Mesenchymal stem cell (in vitro differentiated cells and primary cell): Measurements from ENCODE around the gene SNX6.
A peak's percentile ranks its signal among the peaks of the same experiment; 100 is the strongest.
"Not testable (repeated sequence)": the region's sequence is repeated elsewhere in the genome, so short reads cannot be mapped to it uniquely, and the experiment has no call there.

ENCODE experiments used
- DNase-seq: peaks from one replicate; pipeline ENCODE4 v3.0.0-alpha.2; 2013
- H2AFZ ChIP-seq: one replicate; pipeline ENCODE4 v1.6.1; 2013; ENCODE audit warnings: low read depth, mild to moderate bottlenecking, control low read depth, inconsistent platforms, low read length, moderate library complexity
- H2AK5ac ChIP-seq: 2 replicates; pipeline ENCODE4 v1.6.1; 2013; ENCODE audit warnings: low read length, moderate library complexity, mild to moderate bottlenecking, inconsistent platforms; ENCODE audit not compliant: severe bottlenecking
- H2BK120ac ChIP-seq: one replicate; pipeline ENCODE4 v1.6.1; 2013; ENCODE audit warnings: low read depth, mild to moderate bottlenecking, inconsistent platforms, low read length, moderate library complexity
- H2BK12ac ChIP-seq, 2 experiments: one replicate each; pipeline ENCODE4 v1.6.1; 2013; ENCODE audit warnings: inconsistent platforms in 2 of 2, low read length in 2 of 2, mild to moderate bottlenecking in 2 of 2, moderate library complexity in 2 of 2, control low read depth in 1 of 2
- H2BK15ac ChIP-seq: one replicate; pipeline ENCODE4 v1.6.1; 2013; ENCODE audit warnings: mild to moderate bottlenecking, low read depth, inconsistent platforms; ENCODE audit not compliant: poor library complexity, severe bottlenecking
- H2BK5ac ChIP-seq: 2 replicates; pipeline ENCODE4 v1.6.1; 2013; ENCODE audit warnings: low read depth, mild to moderate bottlenecking, low read length, control low read depth, inconsistent platforms; ENCODE audit not compliant: poor library complexity, severe bottlenecking
- H3K14ac ChIP-seq, 2 experiments: one replicate each; pipeline ENCODE4 v1.6.1; 2013; ENCODE audit warnings: inconsistent platforms in 2 of 2, low read length in 2 of 2, control low read depth in 1 of 2, mild to moderate bottlenecking in 1 of 2, moderate library complexity in 1 of 2
- H3K18ac ChIP-seq, 2 experiments: one replicate each; pipeline ENCODE4 v1.6.1; 2013; ENCODE audit warnings: inconsistent platforms in 2 of 2, low read length in 2 of 2, control low read depth in 1 of 2, low read depth in 1 of 2, mild to moderate bottlenecking in 1 of 2
- H3K23ac ChIP-seq, 2 experiments: one replicate each; pipeline ENCODE4 v1.6.1; 2013; ENCODE audit warnings: inconsistent platforms in 2 of 2, low read length in 2 of 2, mild to moderate bottlenecking in 2 of 2, moderate library complexity in 2 of 2, control low read depth in 1 of 2
- H3K27ac ChIP-seq: 2 replicates; pipeline ENCODE4 v1.5.1; 2013; ENCODE audit warnings: mild to moderate bottlenecking, moderate library complexity, low read length, control low read depth, inconsistent platforms; ENCODE audit not compliant: poor library complexity, severe bottlenecking
- H3K27me3 ChIP-seq, 2 experiments: 2 replicates each; pipeline versions ENCODE4 v1.6.1 to v1.7.0; 2013; ENCODE audit warnings: low read length in 2 of 2, mild to moderate bottlenecking in 2 of 2, moderate library complexity in 2 of 2, control low read depth in 1 of 2, inconsistent platforms in 1 of 2; ENCODE audit not compliant: control insufficient read depth in 1 of 2, insufficient read depth in 1 of 2
- H3K36me3 ChIP-seq, 2 experiments: 2 replicates each; pipeline versions ENCODE4 v1.6.1 to v1.7.0; 2013; ENCODE audit warnings: low read length in 2 of 2, control low read depth in 1 of 2, inconsistent platforms in 1 of 2, low read depth in 1 of 2, mild to moderate bottlenecking in 1 of 2; ENCODE audit not compliant: insufficient read depth in 2 of 2, control insufficient read depth in 1 of 2
- H3K4ac ChIP-seq, 2 experiments: one replicate each; pipeline ENCODE4 v1.6.1; 2013; ENCODE audit warnings: inconsistent platforms in 2 of 2, low read length in 2 of 2, mild to moderate bottlenecking in 2 of 2, moderate library complexity in 2 of 2, control low read depth in 1 of 2, low read depth in 1 of 2
- H3K4me1 ChIP-seq: 2 replicates; pipeline ENCODE4 v1.6.1; 2013; ENCODE audit warnings: low read depth, low read length, control low read depth; ENCODE audit not compliant: control insufficient read depth, insufficient read depth
- H3K4me2 ChIP-seq: 2 replicates; pipeline ENCODE4 v1.6.1; 2013; ENCODE audit warnings: low read length, mild to moderate bottlenecking, inconsistent platforms; ENCODE audit not compliant: poor library complexity, severe bottlenecking
- H3K4me3 ChIP-seq, 2 experiments: 2 replicates each; pipeline versions ENCODE4 v1.5.1 to v1.7.0; 2013; ENCODE audit warnings: low read length in 2 of 2, mild to moderate bottlenecking in 2 of 2, control low read depth in 1 of 2, low read depth in 1 of 2; ENCODE audit not compliant: insufficient read depth in 1 of 2
- H3K79me1 ChIP-seq: replicated peaks from 2 replicates; pipeline ENCODE4 v1.6.1; 2013; ENCODE audit warnings: mild to moderate bottlenecking, control low read depth, low read length, inconsistent platforms; ENCODE audit not compliant: poor library complexity, severe bottlenecking
- H3K9ac ChIP-seq: 2 replicates; pipeline ENCODE4 v1.7.0; 2013; ENCODE audit warnings: mild to moderate bottlenecking, low read length, moderate library complexity
- H3K9me3 ChIP-seq: 2 replicates; pipeline ENCODE4 v1.7.0; 2013; ENCODE audit warnings: mild to moderate bottlenecking, low read length; ENCODE audit not compliant: control insufficient read depth
- H4K8ac ChIP-seq: one replicate; pipeline ENCODE4 v1.6.1; 2013; ENCODE audit warnings: inconsistent platforms, mild to moderate bottlenecking, low read length, moderate library complexity
- H4K91ac ChIP-seq: one replicate; pipeline ENCODE4 v1.6.1; 2013; ENCODE audit warnings: mild to moderate bottlenecking, low read length, inconsistent platforms
- WGBS: methylation state at CpG from one replicate; pipeline ENCODE4 v1.1.7; 2013; ENCODE audit warnings: mixed read lengths; 5-methylcytosine and 5-hydroxymethylcytosine counted together

SNX6 gene

DNA sequence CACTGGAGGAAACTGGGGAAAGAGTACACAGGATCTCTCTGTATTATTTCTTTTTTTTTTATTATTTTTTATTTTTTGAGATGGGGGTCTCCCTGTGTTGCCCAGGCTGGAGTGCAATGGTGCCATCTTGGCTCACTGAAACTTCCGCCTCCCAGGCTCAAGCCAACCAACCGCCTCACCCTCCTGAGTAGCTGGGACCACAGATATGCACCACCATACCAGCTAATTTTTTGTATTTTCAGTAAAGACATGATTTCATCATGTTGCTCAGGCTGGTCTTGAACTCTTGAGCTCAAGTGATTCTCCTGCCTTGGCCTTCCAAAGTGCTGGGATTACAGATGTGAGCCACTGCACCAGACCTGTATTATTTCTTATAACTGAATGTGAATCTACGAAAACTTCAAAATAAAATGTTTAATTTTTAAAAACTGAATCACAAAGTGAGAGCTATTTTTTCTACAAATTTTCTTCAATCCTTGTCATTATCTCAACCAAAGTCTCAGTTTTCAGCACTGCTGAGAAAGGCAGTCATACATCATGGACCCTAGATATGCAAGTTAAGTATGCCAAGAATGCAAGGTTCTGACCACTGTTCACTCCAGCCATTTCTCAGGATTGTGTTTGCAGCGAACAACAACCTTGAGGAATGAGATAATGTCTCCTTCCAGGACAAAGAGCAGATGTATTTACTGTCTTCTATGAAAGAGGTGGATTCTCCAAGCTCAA lies 92.8 kb downstream of the SNX6 start:
- peak; percentile 37 for DNase-seq
- no peak overlapping the region for H3K18ac ChIP-seq
- H3K4me3 ChIP-seq, result peak overlapping the region in 1 of 2 experiments; percentile 92
- no peak overlapping the region for H3K4me2 ChIP-seq
- peak overlapping the region; percentile 92 for H3K27ac ChIP-seq
- no peak overlapping the region for H3K4ac ChIP-seq
- H4K8ac ChIP-seq, result no peak overlapping the region
- H2BK12ac ChIP-seq, result no peak overlapping the region
- H2AFZ ChIP-seq, result no peak overlapping the region
- no peak overlapping the region for H2BK120ac ChIP-seq
- no peak overlapping the region for H2BK15ac ChIP-seq
- WGBS, result 81% methylated on average over 3 of the region's 4 CpGs
- no peak overlapping the region for H2BK5ac ChIP-seq
- H3K79me1 ChIP-seq, result peaks cover 1% of the 10 kb centered on the region
- H3K23ac ChIP-seq, result no peak overlapping the region
- H3K14ac ChIP-seq, result no peak overlapping the region
- peaks cover 17 to 39% of the 10 kb centered on the region in 2 experiments for H3K36me3 ChIP-seq
- peak overlapping the region; percentile 33 for H2AK5ac ChIP-seq
- H3K9ac ChIP-seq, result peak overlapping the region; percentile 99
- H3K9me3 ChIP-seq, result no peaks in the 10 kb centered on the region
- H3K27me3 ChIP-seq, result no peaks in the 10 kb centered on the region
- H3K4me1 ChIP-seq, result peaks cover 6% of the 10 kb centered on the region
- no peak overlapping the region for H4K91ac ChIP-seq

DNA sequence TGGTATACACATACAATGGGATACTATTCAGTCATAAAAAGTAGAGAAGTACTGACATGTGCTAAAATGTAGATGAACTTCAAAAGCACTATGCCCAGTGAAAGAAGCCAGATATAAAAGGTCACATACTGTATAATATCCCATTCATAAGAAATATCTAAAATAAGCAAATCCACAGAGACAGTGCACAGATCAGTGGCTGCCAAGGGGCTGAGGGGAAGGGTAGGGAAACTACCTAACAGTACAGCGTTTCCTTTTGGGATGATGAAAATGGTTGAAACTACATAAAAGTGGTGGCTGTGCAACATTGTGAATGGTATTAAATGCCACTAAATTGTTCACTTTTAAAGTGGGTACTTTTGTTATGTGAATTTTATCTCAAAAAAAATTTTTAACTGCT lies 102.4 kb downstream of the SNX6 start:
- 100% methylated on average over 1 of the region's 1 CpG for WGBS
- no peaks in the 10 kb centered on the region for H3K27me3 ChIP-seq
- H3K36me3 ChIP-seq, result peaks cover 57 to 85% of the 10 kb centered on the region in 2 experiments
- no peak overlapping the region for H2BK120ac ChIP-seq
- no peaks in the 10 kb centered on the region for H3K4me1 ChIP-seq
- H3K9me3 ChIP-seq, result no peaks in the 10 kb centered on the region
- no peak overlapping the region for H3K14ac ChIP-seq
- no peak overlapping the region for H2BK15ac ChIP-seq
- H3K4me3 ChIP-seq, result no peak overlapping the region
- H2AK5ac ChIP-seq, result no peak overlapping the region
- no peak overlapping the region for H3K27ac ChIP-seq
- H3K23ac ChIP-seq, result no peak overlapping the region
- H2BK5ac ChIP-seq, result no peak overlapping the region
- peaks cover 13% of the 10 kb centered on the region for H3K79me1 ChIP-seq
- H3K4ac ChIP-seq, result no peak overlapping the region
- no peak overlapping the region for H2BK12ac ChIP-seq
- H4K91ac ChIP-seq, result no peak overlapping the region
- no peak overlapping the region for H4K8ac ChIP-seq
- DNase-seq, result no peak
- no peak overlapping the region for H3K18ac ChIP-seq
- no peak overlapping the region for H3K9ac ChIP-seq
- no peak overlapping the region for H2AFZ ChIP-seq
- H3K4me2 ChIP-seq, result no peak overlapping the region

DNA sequence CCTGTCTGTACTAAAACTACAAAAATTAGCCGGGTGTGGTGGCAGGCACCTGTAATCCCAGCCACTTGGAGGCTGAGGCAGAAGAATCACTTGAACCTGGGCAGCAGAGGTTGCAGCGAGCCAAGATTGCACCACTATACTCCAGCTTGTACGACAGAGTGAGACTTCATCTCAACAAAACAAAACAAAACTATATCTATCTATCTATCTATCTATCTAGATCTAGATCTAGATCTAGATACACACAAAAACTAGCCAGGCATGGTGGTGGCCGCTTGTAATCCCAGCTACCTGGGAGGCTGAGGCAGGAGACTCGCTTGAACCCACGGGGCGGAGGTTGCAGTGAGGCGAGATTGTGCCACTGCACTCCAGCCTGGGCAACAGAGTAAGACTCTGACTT lies 105.7 kb downstream of the SNX6 start:
- DNase-seq, H2AK5ac ChIP-seq, H3K27ac ChIP-seq, H3K18ac ChIP-seq, H3K4me3 ChIP-seq, H3K9ac ChIP-seq, H3K79me1 ChIP-seq, H3K27me3 ChIP-seq, H2AFZ ChIP-seq, H3K23ac ChIP-seq, H3K4me1 ChIP-seq, H2BK120ac ChIP-seq, H3K4me2 ChIP-seq, H4K8ac ChIP-seq, H2BK5ac ChIP-seq, H3K9me3 ChIP-seq, H3K4ac ChIP-seq, H3K14ac ChIP-seq, H2BK15ac ChIP-seq, H2BK12ac ChIP-seq, H4K91ac ChIP-seq: not testable (repeated sequence)
- peaks cover 55 to 86% of the 10 kb centered on the region in 2 experiments for H3K36me3 ChIP-seq
- WGBS, result 99% methylated on average over 6 of the region's 8 CpGs

DNA sequence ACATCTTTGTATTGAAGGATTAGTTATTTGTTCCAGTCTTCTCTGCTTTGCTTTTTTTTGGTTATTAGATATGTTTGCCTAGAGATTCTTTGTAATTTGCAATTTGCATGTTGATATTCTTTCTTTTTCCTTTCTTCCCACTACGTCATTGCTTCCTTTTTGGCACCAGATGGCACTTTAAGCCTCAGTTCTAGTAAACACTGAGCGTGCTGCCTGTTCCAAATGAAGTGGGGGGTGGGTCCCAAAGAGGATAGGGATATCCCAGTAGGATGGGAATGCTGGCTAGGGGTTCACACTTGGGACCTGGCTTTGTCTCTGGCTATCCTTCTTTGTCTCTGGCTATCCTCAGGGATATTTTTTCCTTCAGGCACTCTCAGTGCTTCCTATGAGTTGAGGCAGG lies 107.5 kb downstream of the SNX6 start:
- no peak overlapping the region for H4K91ac ChIP-seq
- no peak overlapping the region for H3K23ac ChIP-seq
- no peaks in the 10 kb centered on the region for H3K9me3 ChIP-seq
- H3K14ac ChIP-seq, result no peak overlapping the region
- no peak overlapping the region for H3K9ac ChIP-seq
- H3K4me2 ChIP-seq, result no peak overlapping the region
- no peak overlapping the region for H3K27ac ChIP-seq
- no peaks in the 10 kb centered on the region for H3K27me3 ChIP-seq
- no peak overlapping the region for H2BK12ac ChIP-seq
- peaks cover 56 to 84% of the 10 kb centered on the region in 2 experiments for H3K36me3 ChIP-seq
- no peaks in the 10 kb centered on the region for H3K4me1 ChIP-seq
- peaks cover 6% of the 10 kb centered on the region for H3K79me1 ChIP-seq
- no peak overlapping the region for H2BK5ac ChIP-seq
- DNase-seq, result no peak
- no peak overlapping the region for H3K4me3 ChIP-seq
- H2BK15ac ChIP-seq, result no peak overlapping the region
- no peak overlapping the region for H2AFZ ChIP-seq
- 96% methylated on average over 2 of the region's 2 CpGs for WGBS
- no peak overlapping the region for H4K8ac ChIP-seq
- H2BK120ac ChIP-seq, result no peak overlapping the region
- H3K18ac ChIP-seq, result no peak overlapping the region
- no peak overlapping the region for H3K4ac ChIP-seq
- no peak overlapping the region for H2AK5ac ChIP-seq
